A204.1 (cell line): ENCODE data around the gene GALNT6.
A peak's percentile ranks its signal among the peaks of the same experiment; 100 is the strongest.
"Not testable (repeated sequence)": the region's sequence is repeated elsewhere in the genome, so short reads cannot be mapped to it uniquely, and the experiment has no call there.

Experiments used
- FAIRE-seq: peaks from 2 replicates; lab custom pipeline; 2012; peaks lifted over from hg19 to GRCh38; lab: Jason Lieb, UNC

The GALNT6 gene

GRCh38 chr12:51351913-51352532 is 39.2 kb downstream of the GALNT6 start:
- FAIRE-seq: no peak

DNA sequence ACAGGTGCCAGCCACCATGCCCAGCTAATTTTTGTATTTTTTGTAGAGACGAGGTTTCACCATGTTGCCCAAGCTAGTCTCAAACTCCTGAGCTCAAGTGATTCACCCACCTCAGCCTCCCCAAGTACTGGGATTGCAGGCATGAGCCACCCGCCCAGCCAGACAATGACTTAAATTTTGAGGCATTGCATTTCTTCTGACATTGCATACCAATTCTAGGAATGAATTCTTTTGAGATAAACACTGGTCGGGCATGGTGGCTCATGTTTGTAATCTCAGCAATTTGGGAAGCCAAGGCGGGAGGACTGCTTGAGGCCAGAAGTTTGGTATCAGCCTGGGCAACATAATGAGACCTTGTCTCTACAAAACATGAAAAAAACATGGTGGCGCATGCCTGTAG is 42.2 kb downstream of the GALNT6 start:
- no peak for FAIRE-seq

DNA sequence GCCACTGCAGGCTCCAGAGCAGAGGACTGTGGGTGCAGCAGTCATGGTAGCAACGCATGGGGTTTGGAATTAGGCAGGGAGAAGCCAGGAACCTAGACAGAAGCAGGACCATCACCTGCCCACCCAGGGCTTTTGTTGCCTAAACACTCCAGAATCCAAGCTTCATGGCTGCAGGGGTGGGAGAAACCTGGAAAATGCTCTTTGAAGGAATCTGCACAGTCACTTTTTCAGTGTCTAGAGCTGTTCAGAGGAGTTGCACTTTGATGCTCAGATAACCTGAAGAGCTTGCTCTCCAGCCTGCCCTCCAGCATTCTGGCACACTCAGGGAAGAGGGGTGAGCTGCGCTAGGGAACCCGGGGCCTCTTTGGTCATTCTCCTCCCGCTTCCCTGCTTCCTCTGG is 43.1 kb downstream of the GALNT6 start:
- no peak for FAIRE-seq

DNA sequence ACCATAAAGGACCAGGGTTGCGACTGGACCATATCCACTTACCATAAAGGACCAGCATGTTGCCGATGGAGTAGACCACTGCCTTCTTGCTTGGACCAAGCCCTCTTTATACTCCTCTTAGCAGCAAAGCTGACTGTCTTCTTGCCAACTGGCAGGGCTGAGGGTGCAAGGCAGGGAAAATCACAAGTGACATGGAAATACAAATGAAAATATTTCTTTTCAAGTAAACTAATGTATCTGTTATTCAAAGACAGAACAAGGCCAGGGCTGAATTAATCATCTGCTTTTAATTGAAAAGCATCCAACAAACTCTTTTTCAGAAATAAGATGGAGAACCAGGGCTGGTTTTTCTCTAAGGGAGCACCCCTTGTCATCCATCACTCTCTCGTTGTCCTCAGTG is 44.6 kb downstream of the GALNT6 start, which contains the start of gene CELA1:
Gene CELA1, minus strand, starts transcription at position 99 of the 400 bp plus-strand sequence. Its CDS starts 41 bp downstream, at position 58.
- FAIRE-seq: no peak

DNA sequence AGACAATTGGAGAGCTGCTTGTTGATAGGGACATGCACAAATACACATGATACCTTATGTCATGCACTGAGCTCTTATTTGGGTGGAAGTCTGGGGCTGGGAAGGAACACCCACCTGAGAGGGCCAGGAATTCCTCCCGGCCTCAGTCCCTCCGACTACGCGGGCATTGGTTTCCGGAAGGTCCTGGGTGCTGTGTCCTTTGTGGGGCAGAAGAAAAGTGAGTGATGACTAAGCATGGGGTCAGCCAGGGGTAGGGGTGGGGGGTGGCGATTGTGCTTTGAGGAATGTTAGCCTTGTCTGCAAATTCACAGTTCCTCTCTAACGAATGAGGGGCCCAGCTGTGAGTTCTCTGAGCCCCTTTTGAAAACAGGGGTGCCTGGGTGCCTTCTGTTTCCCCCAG is 45.5 kb downstream of the GALNT6 start:
- FAIRE-seq: no peak

DNA sequence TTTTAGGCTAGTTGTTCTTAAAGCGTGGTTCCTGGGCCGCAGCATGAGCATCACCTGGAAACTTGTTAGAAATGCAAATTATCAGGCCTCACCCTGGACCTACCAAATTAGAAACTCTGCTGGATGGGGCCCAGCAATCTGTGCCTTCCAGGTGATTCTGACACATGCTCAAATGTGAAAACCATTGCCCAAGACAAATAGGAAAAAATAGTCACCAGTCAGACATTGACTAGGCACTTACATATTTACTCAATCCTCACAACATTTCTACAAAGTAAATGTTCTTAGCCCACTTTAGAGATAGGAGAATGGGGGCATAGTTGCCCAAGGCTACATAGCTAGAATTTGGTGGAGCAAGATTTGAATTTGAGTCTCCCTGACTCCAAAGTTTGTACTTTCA is 48.0 kb downstream of the GALNT6 start:
- FAIRE-seq: no peak

DNA sequence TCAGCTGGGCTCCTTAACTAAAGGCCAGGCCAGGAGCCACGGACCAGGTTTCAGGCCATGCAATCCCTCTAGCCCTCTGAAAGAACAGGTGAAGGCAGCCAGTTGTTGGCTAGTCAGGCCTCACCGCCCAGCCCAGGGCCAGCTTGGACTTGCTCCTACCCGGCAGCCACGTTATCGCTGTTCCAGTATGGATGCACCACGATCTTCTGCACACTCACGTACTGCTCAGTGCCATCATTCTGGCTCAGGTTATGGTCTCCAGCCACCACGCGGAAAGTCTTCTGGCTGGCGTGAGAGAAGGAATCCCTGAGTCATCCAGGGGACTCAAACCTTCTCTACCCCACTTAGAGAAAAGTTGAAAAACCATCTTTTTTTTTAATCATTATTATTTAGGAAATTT is 48.8 kb downstream of the GALNT6 start:
- FAIRE-seq: no peak

DNA sequence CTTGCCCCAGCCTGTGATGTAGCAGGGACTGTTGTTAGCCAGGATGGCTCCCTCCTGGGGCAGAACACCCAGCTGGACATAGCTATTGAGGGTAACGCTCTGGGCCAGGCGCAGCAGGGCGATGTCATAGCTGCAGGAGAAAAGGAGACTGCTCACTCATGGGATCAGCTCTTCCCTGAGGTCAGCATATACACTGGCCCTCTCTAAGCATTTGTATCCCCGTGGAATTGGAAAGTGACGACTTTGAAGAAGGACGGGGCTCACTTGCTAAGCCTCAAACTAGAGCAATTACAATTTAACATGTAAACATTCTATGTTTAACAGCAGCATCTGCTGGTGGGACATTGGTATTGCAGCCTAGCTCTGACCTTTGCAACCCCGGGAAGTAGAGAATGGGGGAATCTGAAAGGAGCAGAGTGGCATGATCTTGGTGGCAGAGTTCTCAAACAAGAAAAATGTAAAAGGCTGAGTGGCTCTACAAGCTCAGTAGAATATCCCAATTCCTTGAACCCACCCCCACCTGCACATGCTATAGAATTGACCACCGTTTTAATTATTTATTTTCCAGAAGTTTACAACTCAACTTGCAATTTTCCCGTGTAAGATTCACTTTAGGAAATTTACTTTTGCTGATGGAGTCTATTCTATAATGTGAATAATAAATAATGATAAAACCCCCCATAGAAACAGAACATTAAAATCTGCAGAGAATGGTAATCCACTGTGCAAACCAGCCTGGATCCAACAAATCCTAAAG is 49.8 kb downstream of the GALNT6 start:
- FAIRE-seq: peak; percentile 83

- no peak for FAIRE-seq
Observed at GRCh38 chr12:51339750-51340149, 51.5 kb downstream of the GALNT6 start.

GRCh38 chr12:51337336-51337735 is 53.9 kb downstream of the GALNT6 start:
- not testable (repeated sequence) for FAIRE-seq

DNA sequence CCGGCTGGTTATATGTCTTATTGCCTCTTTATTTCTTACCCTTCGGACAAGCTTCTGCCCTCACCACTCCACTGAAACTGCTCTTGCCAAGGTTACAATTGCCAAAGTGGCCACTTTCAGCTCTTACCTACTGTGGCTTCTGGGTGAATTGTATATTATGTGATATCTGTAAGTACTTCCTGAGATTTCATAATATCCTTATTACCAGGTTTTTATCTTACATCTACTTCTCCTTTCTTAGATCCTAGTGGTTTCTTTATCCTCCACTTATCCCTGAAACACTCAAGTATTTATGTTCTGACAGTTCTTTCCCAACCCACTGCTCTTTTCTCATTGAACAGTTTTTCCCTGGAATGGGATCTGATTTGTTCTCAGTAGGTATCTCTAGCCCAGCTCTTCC is 55.3 kb downstream of the GALNT6 start:
- FAIRE-seq: no peak

DNA sequence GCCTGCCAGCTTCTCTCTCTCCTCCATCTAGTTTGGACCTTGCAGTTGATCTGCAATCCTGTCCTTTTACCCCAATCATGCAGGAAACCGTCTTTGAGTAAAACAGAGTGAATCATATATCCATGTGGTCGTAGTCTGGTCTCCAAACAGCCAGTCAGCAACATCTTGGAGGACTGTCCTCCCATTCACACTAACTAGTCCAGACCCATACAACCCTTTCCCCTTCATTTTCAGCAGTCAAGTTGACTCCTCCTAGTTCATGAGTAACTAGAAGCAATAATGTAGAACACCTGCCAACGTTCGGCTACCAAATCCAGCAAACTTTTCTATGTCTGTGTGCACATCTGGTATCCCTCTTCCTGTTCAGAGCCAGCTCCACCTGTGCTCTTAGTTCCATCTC is 56.4 kb downstream of the GALNT6 start:
- FAIRE-seq: no peak

DNA sequence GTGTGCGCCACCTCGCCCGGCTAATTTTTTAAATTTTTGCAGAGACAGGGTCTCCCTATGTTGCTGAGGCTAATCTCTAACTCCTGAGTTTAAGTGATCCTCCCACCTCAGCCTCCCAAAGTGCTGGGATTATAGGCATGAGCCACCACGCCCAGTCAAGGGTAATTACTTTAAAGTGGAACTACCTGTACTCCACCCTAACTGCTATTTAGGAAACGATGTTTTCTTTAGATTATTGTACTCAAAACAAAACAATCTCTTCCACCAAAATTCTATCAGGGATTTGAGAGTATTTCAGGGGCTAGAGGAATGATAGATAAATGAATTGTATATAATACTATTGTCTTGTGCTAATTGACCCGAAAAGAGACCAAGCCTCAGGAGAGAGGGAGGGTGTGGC is 57.7 kb downstream of the GALNT6 start:
- FAIRE-seq: no peak

GRCh38 chr12:51330186-51330585 is 61.0 kb downstream of the GALNT6 start:
- FAIRE-seq: no peak

GRCh38 chr12:51329742-51330141 is 61.5 kb downstream of the GALNT6 start:
- FAIRE-seq: no peak

GRCh38 chr12:51328587-51328986 is 62.6 kb downstream of the GALNT6 start:
- no peak for FAIRE-seq

- no peak for FAIRE-seq
Observed at GRCh38 chr12:51326698-51327439, 64.3 kb downstream of the GALNT6 start.

- FAIRE-seq: no peak
Observed at GRCh38 chr12:51324953-51325352, 66.3 kb downstream of the GALNT6 start.

DNA sequence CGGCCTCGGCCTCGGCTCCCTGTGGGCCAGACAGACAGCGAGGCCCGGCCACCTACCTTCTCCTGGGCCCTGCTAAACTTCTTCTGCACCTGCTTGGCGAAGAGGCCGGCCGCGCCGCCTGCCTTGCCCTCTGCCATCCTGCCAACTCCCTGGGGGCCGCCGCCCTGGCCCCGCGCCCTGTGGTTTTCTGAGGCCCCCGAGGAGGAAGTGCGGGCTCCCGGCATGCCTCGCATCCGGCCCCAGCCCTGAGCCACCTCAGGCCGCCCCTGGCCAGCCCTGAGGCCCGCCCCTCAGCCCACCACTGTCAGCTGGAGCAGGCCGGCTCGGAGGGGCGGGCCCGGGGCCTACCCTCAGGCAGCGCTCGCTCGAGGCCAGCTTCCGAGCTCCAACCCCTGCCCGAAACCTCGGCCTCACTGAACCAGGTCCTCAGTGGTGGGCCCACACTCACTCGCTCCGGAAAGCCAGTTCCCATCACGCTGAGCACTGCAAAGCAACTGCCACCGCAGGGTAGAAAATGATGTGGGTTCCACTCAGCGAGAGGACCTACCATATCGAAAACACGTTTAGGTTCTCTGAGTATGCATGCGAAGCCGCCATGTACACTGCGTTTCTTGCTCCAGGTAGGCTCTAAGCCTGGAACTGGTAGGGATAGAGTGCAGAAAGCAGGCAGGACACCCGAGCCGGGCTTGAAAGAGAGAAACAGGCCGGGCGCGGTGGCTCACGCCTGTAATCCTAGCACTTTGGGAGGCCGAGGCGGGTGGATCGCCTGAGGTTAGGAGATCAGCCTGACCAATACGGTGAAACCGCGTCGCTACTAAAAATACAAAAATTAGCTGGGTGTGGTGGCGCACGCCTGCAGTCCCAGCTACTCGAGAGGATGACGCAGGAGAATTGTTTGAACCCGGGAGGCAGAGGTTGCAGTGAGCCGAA is 67.0 kb downstream of the GALNT6 start, which contains the start of gene BIN2:
Gene BIN2, minus strand, starts transcription at position 209 of the 930 bp plus-strand sequence. Its CDS starts 72 bp downstream, at position 137.
- FAIRE-seq: no peak

GRCh38 chr12:51323317-51323960 is 67.8 kb downstream of the GALNT6 start:
- FAIRE-seq: no peak

DNA sequence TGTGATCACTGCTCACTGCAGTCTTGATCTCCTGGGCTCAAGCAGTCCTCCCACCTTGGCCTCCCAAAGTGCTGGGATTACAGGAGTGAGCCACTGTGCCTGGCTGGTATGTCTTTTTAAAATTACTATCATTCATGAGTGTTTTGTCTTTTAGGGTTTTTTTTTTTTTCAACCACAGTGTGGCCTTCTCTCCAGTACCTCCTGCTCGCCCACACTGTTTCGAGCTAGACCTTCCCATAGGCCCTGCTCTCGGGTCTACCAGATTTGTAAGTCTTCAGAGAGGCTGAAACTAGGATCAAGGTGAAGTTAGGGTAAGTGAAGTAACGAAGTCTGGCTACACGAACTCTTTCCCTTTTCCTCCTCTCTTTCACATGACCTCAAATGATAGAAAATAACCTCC is 68.8 kb downstream of the GALNT6 start:
- FAIRE-seq: no peak
